ENCODE data around the gene ZMYND15. TPM values are rescaled to one million over a fixed set of nuclear protein-coding genes. Genes with fewer than 3 reads are reported as not detected.
"Not testable (repeated sequence)": the region's sequence is repeated elsewhere in the genome, so short reads cannot be mapped to it uniquely, and the experiment has no call there.

Gene ZMYND15
- total RNA-seq, 2 experiments from 2014 or later: not detected

- no peak for TF ChIP-seq CTCF (IDR thresholded peaks at IDR 0.05)
- ChIA-PET CTCF (interaction anchor here (1.1 to 1.5 kb wide), 2 partner anchors 131 to 186 kb away, joined by 3 read pairs; no protein-coding TSS in a partner anchor), POLR2A (interaction anchor here (1.2 kb wide), 1 partner anchor 14 kb away, joined by 3 read pairs; no protein-coding TSS in a partner anchor)
- intact Hi-C loops (cut with micrococcal nuclease): no loop called here
- DNase-seq: peak; percentile 34
- ATAC-seq: peak; percentile 87
- Mint-ChIP-seq H3K27me3 (no peaks in the 10 kb centered on the region), H3K27ac (peak overlapping the region; percentile 86), H3K4me1 (ENCODE audit: low read depth) (peaks cover 40% of the 10 kb centered on the region), H3K36me3 (ENCODE audit: low read depth) (peaks cover 43% of the 10 kb centered on the region), H3K4me3 (peak overlapping the region; percentile 40), H3K9me3 (no peaks in the 10 kb centered on the region)
Observed at GRCh38 chr17:4696437-4696805, 43.2 kb upstream of the ZMYND15 start.

- not testable (repeated sequence) for H3K9me3 Mint-ChIP-seq, H3K27ac Mint-ChIP-seq, DNase-seq, H3K4me3 Mint-ChIP-seq, H3K27me3 Mint-ChIP-seq, ATAC-seq
- peaks cover 38% of the 10 kb centered on the region for H3K36me3 Mint-ChIP-seq (ENCODE audit: low read depth)
- H3K4me1 Mint-ChIP-seq (ENCODE audit: low read depth): peaks cover 46% of the 10 kb centered on the region
- ChIA-PET CTCF (interaction anchor here (0.8 to 0.9 kb wide), 2 partner anchors 9 to 132 kb away, joined by 3 read pairs; no protein-coding TSS in a partner anchor), POLR2A (interaction anchor here (3.1 kb wide), 1 partner anchor 9 kb away, joined by 11 read pairs; no protein-coding TSS in a partner anchor)
- intact Hi-C loops (cut with micrococcal nuclease): loop anchor here (10.0 kb wide), 1 partner anchor 135 kb away; the partner anchor contains the start of gene GGT6
Observed at GRCh38 chr17:4699401-4700056, 40.1 kb upstream of the ZMYND15 start.

- peak overlapping the region; percentile 79 for H3K4me3 Mint-ChIP-seq
Observed at GRCh38 chr17:4701116-4701515, 38.5 kb upstream of the ZMYND15 start.

GRCh38 chr17:4703330-4703691 lies 36.3 kb upstream of the ZMYND15 start:
- DNase-seq (no peak), ATAC-seq (no peak)
- peak overlapping the region; percentile 98 for H3K27ac Mint-ChIP-seq
- peaks cover 42% of the 10 kb centered on the region for H3K4me1 Mint-ChIP-seq (ENCODE audit: low read depth)
- no peaks in the 10 kb centered on the region for H3K27me3 Mint-ChIP-seq
- ChIA-PET CTCF (interaction anchor here (0.6 to 2.8 kb wide), 7 partner anchors 16 to 277 kb away, joined by 3 to 13 read pairs (median 3); no protein-coding TSS in a partner anchor), POLR2A (interaction anchor here (0.6 to 2.7 kb wide), 19 partner anchors 9 to 335 kb away, joined by 3 to 16 read pairs (median 4); partner anchors contain the start of genes C17orf107, MED11, RNF167 and SLC25A11)
- intact Hi-C loops (cut with micrococcal nuclease): loop anchor here (10.0 kb wide), 1 partner anchor 139 kb away; the partner anchor contains the start of gene GGT6
- no peaks in the 10 kb centered on the region for H3K9me3 Mint-ChIP-seq
- peak overlapping the region; percentile 79 for H3K4me3 Mint-ChIP-seq
- no peak for TF ChIP-seq CTCF (IDR thresholded peaks at IDR 0.05)
- H3K36me3 Mint-ChIP-seq (ENCODE audit: low read depth): peaks cover 33% of the 10 kb centered on the region

More at GRCh38 chr17:4701116-4701515, 38.5 kb upstream of the ZMYND15 start:
- CTCF ChIA-PET: interaction anchor here (0.9 to 2.8 kb wide), 4 partner anchors 9 to 134 kb away, joined by 3 to 13 read pairs (median 7); partner anchors contain the start of gene ARRB2
- POLR2A ChIA-PET: interaction anchor here (0.8 to 3.1 kb wide), 4 partner anchors 9 to 189 kb away, joined by 3 to 11 read pairs (median 4); partner anchors contain the start of gene ARRB2
- DNase-seq (no peak), ATAC-seq (no peak)
- peaks cover 44% of the 10 kb centered on the region for H3K36me3 Mint-ChIP-seq (ENCODE audit: low read depth)
- H3K27ac Mint-ChIP-seq: peak overlapping the region; percentile 78
- intact Hi-C loops (cut with micrococcal nuclease): loop anchor here (10.0 kb wide), 1 partner anchor 136 kb away; the partner anchor contains the start of gene GGT6
- peaks cover 53% of the 10 kb centered on the region for H3K4me1 Mint-ChIP-seq (ENCODE audit: low read depth)
- no peak for TF ChIP-seq CTCF (IDR thresholded peaks at IDR 0.05)
- no peaks in the 10 kb centered on the region for H3K27me3 Mint-ChIP-seq
- H3K9me3 Mint-ChIP-seq: no peaks in the 10 kb centered on the region

- peaks cover 50% of the 10 kb centered on the region for H3K4me1 Mint-ChIP-seq (ENCODE audit: low read depth)
- H3K27me3 Mint-ChIP-seq, ATAC-seq, DNase-seq, CTCF ChIA-PET, H3K9me3 Mint-ChIP-seq: not testable (repeated sequence)
- H3K4me3 Mint-ChIP-seq: peak overlapping the region; percentile 79
- POLR2A ChIA-PET: interaction anchor here (0.6 to 2.7 kb wide), 10 partner anchors 14 to 243 kb away, joined by 3 to 16 read pairs (median 4); partner anchors contain the start of genes C17orf107, PFN1, RNF167 and SLC25A11
- H3K27ac Mint-ChIP-seq: peak overlapping the region; percentile 98
- intact Hi-C loops (cut with micrococcal nuclease): loop anchor here (10.0 kb wide), 1 partner anchor 140 kb away; the partner anchor contains the start of gene GGT6
- peaks cover 33% of the 10 kb centered on the region for H3K36me3 Mint-ChIP-seq (ENCODE audit: low read depth)
Observed at GRCh38 chr17:4704574-4704907, 35.1 kb upstream of the ZMYND15 start.

All from activated CD8-positive, alpha-beta T cell treated with anti-CD3 and anti-CD28 coated beads for 36 hours (primary cell).